ENCODE measurements around the gene NPR3.

DNA sequence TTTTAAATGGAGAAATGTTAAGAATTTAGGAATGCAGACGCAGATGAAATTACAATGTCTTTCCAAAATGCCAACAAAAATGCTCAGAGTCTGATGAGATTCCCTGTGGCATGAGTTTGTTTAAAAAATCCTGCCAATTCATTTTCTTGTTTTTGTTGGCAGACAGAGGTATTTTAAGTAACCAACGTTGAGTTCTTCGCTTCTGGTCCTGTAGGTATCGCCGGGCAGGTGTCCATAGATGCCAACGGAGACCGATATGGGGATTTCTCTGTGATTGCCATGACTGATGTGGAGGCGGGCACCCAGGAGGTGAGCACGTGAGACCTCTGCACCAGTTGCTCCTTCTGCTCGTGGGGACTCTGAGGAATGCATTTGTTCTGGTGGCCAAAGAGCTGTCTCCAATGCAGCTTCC lies 69.4 kb downstream of the NPR3 start:
- TF ChIP-seq EZH2phosphoT487 (IDR thresholded peaks at IDR 0.05; ENCODE audit: borderline replicate concordance, low read depth) (no peak), ELF1 (IDR thresholded peaks at IDR 0.05) (no peak), TAF1 (IDR thresholded peaks at IDR 0.05; ENCODE audit: borderline replicate concordance, low read depth, low read length) (no peak), SMC3 (IDR thresholded peaks at IDR 0.05; ENCODE audit: low read depth, low read length) (no peak), GABPA (IDR thresholded peaks at IDR 0.05; ENCODE audit: low read depth) (no peak), EP300 (IDR thresholded peaks at IDR 0.05; ENCODE audit: borderline replicate concordance in 1 of 2, low read depth in 1 of 2, low read length in 1 of 2) (peak in 1 of 2 experiments; percentile 52; a peak in 1 of 4 replicates), FOXJ3 (CRISPR knock-in tag; IDR thresholded peaks at IDR 0.05) (no peak), POLR2AphosphoS5 (IDR thresholded peaks at IDR 0.05; ENCODE audit: low read depth, low read length) (no peak; the same call in 1 of the 2 replicates), NFIC (IDR thresholded peaks at IDR 0.05; ENCODE audit: borderline replicate concordance) (peak; percentile 84)
- TF ChIP-seq, protein P1, sequence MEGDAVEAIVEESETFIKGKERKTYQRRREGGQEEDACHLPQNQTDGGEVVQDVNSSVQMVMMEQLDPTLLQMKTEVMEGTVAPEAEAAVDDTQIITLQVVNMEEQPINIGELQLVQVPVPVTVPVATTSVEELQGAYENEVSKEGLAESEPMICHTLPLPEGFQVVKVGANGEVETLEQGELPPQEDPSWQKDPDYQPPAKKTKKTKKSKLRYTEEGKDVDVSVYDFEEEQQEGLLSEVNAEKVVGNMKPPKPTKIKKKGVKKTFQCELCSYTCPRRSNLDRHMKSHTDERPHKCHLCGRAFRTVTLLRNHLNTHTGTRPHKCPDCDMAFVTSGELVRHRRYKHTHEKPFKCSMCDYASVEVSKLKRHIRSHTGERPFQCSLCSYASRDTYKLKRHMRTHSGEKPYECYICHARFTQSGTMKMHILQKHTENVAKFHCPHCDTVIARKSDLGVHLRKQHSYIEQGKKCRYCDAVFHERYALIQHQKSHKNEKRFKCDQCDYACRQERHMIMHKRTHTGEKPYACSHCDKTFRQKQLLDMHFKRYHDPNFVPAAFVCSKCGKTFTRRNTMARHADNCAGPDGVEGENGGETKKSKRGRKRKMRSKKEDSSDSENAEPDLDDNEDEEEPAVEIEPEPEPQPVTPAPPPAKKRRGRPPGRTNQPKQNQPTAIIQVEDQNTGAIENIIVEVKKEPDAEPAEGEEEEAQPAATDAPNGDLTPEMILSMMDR (IDR thresholded peaks at IDR 0.05), result no peak
- TF ChIP-seq, protein P2, sequence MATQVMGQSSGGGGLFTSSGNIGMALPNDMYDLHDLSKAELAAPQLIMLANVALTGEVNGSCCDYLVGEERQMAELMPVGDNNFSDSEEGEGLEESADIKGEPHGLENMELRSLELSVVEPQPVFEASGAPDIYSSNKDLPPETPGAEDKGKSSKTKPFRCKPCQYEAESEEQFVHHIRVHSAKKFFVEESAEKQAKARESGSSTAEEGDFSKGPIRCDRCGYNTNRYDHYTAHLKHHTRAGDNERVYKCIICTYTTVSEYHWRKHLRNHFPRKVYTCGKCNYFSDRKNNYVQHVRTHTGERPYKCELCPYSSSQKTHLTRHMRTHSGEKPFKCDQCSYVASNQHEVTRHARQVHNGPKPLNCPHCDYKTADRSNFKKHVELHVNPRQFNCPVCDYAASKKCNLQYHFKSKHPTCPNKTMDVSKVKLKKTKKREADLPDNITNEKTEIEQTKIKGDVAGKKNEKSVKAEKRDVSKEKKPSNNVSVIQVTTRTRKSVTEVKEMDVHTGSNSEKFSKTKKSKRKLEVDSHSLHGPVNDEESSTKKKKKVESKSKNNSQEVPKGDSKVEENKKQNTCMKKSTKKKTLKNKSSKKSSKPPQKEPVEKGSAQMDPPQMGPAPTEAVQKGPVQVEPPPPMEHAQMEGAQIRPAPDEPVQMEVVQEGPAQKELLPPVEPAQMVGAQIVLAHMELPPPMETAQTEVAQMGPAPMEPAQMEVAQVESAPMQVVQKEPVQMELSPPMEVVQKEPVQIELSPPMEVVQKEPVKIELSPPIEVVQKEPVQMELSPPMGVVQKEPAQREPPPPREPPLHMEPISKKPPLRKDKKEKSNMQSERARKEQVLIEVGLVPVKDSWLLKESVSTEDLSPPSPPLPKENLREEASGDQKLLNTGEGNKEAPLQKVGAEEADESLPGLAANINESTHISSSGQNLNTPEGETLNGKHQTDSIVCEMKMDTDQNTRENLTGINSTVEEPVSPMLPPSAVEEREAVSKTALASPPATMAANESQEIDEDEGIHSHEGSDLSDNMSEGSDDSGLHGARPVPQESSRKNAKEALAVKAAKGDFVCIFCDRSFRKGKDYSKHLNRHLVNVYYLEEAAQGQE (IDR thresholded peaks at IDR 0.05; ENCODE audit: low read depth, low read length), result no peak
- TF ChIP-seq, protein P3, sequence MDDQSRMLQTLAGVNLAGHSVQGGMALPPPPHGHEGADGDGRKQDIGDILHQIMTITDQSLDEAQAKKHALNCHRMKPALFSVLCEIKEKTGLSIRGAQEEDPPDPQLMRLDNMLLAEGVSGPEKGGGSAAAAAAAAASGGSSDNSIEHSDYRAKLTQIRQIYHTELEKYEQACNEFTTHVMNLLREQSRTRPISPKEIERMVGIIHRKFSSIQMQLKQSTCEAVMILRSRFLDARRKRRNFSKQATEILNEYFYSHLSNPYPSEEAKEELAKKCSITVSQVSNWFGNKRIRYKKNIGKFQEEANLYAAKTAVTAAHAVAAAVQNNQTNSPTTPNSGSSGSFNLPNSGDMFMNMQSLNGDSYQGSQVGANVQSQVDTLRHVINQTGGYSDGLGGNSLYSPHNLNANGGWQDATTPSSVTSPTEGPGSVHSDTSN (IDR thresholded peaks at IDR 0.05), result peak; percentile 63
- TF ChIP-seq, protein P4, sequence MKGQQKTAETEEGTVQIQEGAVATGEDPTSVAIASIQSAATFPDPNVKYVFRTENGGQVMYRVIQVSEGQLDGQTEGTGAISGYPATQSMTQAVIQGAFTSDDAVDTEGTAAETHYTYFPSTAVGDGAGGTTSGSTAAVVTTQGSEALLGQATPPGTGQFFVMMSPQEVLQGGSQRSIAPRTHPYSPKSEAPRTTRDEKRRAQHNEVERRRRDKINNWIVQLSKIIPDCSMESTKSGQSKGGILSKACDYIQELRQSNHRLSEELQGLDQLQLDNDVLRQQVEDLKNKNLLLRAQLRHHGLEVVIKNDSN (IDR thresholded peaks at IDR 0.05; ENCODE audit: borderline replicate concordance, low read depth), result no peak
- TF ChIP-seq, protein P5, sequence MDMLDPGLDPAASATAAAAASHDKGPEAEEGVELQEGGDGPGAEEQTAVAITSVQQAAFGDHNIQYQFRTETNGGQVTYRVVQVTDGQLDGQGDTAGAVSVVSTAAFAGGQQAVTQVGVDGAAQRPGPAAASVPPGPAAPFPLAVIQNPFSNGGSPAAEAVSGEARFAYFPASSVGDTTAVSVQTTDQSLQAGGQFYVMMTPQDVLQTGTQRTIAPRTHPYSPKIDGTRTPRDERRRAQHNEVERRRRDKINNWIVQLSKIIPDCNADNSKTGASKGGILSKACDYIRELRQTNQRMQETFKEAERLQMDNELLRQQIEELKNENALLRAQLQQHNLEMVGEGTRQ (IDR thresholded peaks at IDR 0.05; ENCODE audit: borderline replicate concordance, low read depth, low read length), result no peak
